Measurements from ENCODE around the gene SLC16A11. TPM values are rescaled to one million over a fixed set of nuclear protein-coding genes. Genes with fewer than 3 reads are reported as not detected.
A peak's percentile ranks its signal among the peaks of the same experiment; 100 is the strongest.

The SLC16A11 gene
- total and polyA plus RNA-seq, 4 donors: 1.9 to 8.9 (median 6.5) TPM

- H3K27me3 ChIP-seq (ENCODE audit: control insufficient read depth in 3 of 3, insufficient read depth in 3 of 3, low read length in 2 of 3): peaks cover 0 to 18% (median 17%) of the 10 kb centered on the region in 3 donors
- peaks cover 0 to 6% (median 0%) of the 10 kb centered on the region in 4 donors for H3K36me3 ChIP-seq (ENCODE audit: control insufficient read depth in 4 of 4, insufficient read depth in 4 of 4, low read length in 4 of 4)
- H3K9me3 ChIP-seq (ENCODE audit: control insufficient read depth in 4 of 4, insufficient read depth in 3 of 4, low read length in 3 of 4): no peaks in the 10 kb centered on the region
- TF ChIP-seq CTCF (IDR thresholded peaks at IDR 0.05; ENCODE audit: control extremely low read depth, extremely low read depth): no peak
- no peak overlapping the region for H3K9ac ChIP-seq (ENCODE audit: insufficient read depth in 1 of 2, low read length in 2 of 2)
- peak overlapping the region in 1 of 2 donors; percentile 20 for H3K27ac ChIP-seq (ENCODE audit: low read depth in 1 of 2, low read length in 1 of 2)
- DNase-seq (no peak), ATAC-seq (ENCODE audit: insufficient read depth, low FRiP score) (no peak)
- 76 to 89% methylated on average over 1 of the region's 1 CpG for WGBS, 2 donors
- H3K4me3 ChIP-seq: peak overlapping the region; percentile 51
- H3K4me1 ChIP-seq (ENCODE audit: control insufficient read depth in 5 of 5, insufficient read depth in 5 of 5, low read length in 5 of 5): peaks cover 0 to 24% (median 6%) of the 10 kb centered on the region in 5 donors
These were observed 18.6 kb downstream of the SLC16A11 start for GRCh38 chr17:7025245-7025644.

GRCh38 chr17:7024402-7024785 lies 19.5 kb downstream of the SLC16A11 start:
- TF ChIP-seq CTCF (IDR thresholded peaks at IDR 0.05; ENCODE audit: control extremely low read depth, extremely low read depth): no peak
- ATAC-seq (ENCODE audit: insufficient read depth, low FRiP score): no peak
- H3K9me3 ChIP-seq (ENCODE audit: control insufficient read depth in 4 of 4, insufficient read depth in 3 of 4, low read length in 3 of 4): no peaks in the 10 kb centered on the region
- peaks cover 0 to 30% (median 6%) of the 10 kb centered on the region in 5 donors for H3K4me1 ChIP-seq (ENCODE audit: control insufficient read depth in 5 of 5, insufficient read depth in 5 of 5, low read length in 5 of 5)
- H3K27me3 ChIP-seq (ENCODE audit: control insufficient read depth in 3 of 3, insufficient read depth in 3 of 3, low read length in 2 of 3): peaks cover 0 to 18% (median 17%) of the 10 kb centered on the region in 3 donors
- no peak for DNase-seq
- H3K9ac ChIP-seq (ENCODE audit: insufficient read depth in 1 of 2, low read length in 2 of 2): no peak overlapping the region
- H3K27ac ChIP-seq (ENCODE audit: low read depth in 1 of 2, low read length in 1 of 2): no peak overlapping the region
- peak overlapping the region; percentile 51 for H3K4me3 ChIP-seq
- WGBS, 2 donors: 73 to 79% methylated on average over 8 of the region's 8 CpGs
- H3K36me3 ChIP-seq (ENCODE audit: control insufficient read depth in 4 of 4, insufficient read depth in 4 of 4, low read length in 4 of 4): peaks cover 0 to 6% (median 0%) of the 10 kb centered on the region in 4 donors

- Histone ChIP-seq H3K27ac (ENCODE audit: low read depth in 1 of 2, low read length in 1 of 2) (peak overlapping the region; percentile 86 to 88), H3K36me3 (ENCODE audit: control insufficient read depth in 4 of 4, insufficient read depth in 4 of 4, low read length in 4 of 4) (peaks cover 0 to 6% (median 0%) of the 10 kb centered on the region in 4 donors), H3K9me3 (ENCODE audit: control insufficient read depth in 4 of 4, insufficient read depth in 3 of 4, low read length in 3 of 4) (no peaks in the 10 kb centered on the region), H3K4me1 (ENCODE audit: control insufficient read depth in 5 of 5, insufficient read depth in 5 of 5, low read length in 5 of 5) (peaks cover 0 to 35% (median 5%) of the 10 kb centered on the region in 5 donors), H3K27me3 (ENCODE audit: control insufficient read depth in 3 of 3, insufficient read depth in 3 of 3, low read length in 2 of 3) (peaks cover 0 to 18% (median 17%) of the 10 kb centered on the region in 3 donors), H3K9ac (ENCODE audit: insufficient read depth in 1 of 2, low read length in 2 of 2) (peak overlapping the region in 1 of 2 donors; percentile 68), H3K4me3 (peak overlapping the region; percentile 55)
- no peak for TF ChIP-seq CTCF (IDR thresholded peaks at IDR 0.05; ENCODE audit: control extremely low read depth, extremely low read depth)
- ATAC-seq (ENCODE audit: insufficient read depth, low FRiP score): peak; percentile 52
- DNase-seq: peak; percentile 80 to 89 (median 83)
- WGBS, 2 donors: 29 to 32% methylated on average over 49 to 51 of the region's 51 CpGs
These were observed 20.1 kb downstream of the SLC16A11 start for GRCh38 chr17:7023576-7024401.
